Astrocyte (in vitro differentiated cells and primary cell): ENCODE data around the gene CAGE1.

Experiments
- CTCF ChIP-seq: IDR thresholded peaks from 2 replicates; pipeline ENCODE4 v1.5.1; 2011; ENCODE audit warnings: low read depth, mild to moderate bottlenecking, inconsistent platforms, low read length, moderate library complexity; ENCODE audit not compliant: insufficient read depth
- EZH2 ChIP-seq: IDR thresholded peaks from 2 replicates; pipeline ENCODE4 v1.6.1; 2012; ENCODE audit warnings: mild to moderate bottlenecking, low read length, inconsistent platforms; ENCODE audit not compliant: insufficient read depth

- TF ChIP-seq CTCF (no peak), EZH2 (no peak)
These were observed 96.8 kb downstream of the CAGE1 start for GRCh38 chr6:7292596-7293255.
